ENCODE measurements around the gene TGFBR2. TPM values are rescaled to one million over a fixed set of nuclear protein-coding genes. Genes with fewer than 3 reads are reported as not detected.
A peak's percentile ranks its signal among the peaks of the same experiment; 100 is the strongest.

TGFBR2 gene
- total RNA-seq, 1 donor from 2014 or later = 15.6 TPM

GRCh38 chr3:30663533-30664241 is 57.3 kb downstream of the TGFBR2 start:
- no peak overlapping the region for H3K27ac Mint-ChIP-seq
- H3K36me3 Mint-ChIP-seq = no peaks in the 10 kb centered on the region
- peaks cover 41% of the 10 kb centered on the region for H3K4me1 Mint-ChIP-seq
- DNase-seq (ENCODE audit: low spot score in 2 of 2, unreplicated experiment in 2 of 2) = no peak
- no peak overlapping the region for H3K4me3 Mint-ChIP-seq
- no peaks in the 10 kb centered on the region for H3K9me3 Mint-ChIP-seq
- TF ChIP-seq, protein P1, sequence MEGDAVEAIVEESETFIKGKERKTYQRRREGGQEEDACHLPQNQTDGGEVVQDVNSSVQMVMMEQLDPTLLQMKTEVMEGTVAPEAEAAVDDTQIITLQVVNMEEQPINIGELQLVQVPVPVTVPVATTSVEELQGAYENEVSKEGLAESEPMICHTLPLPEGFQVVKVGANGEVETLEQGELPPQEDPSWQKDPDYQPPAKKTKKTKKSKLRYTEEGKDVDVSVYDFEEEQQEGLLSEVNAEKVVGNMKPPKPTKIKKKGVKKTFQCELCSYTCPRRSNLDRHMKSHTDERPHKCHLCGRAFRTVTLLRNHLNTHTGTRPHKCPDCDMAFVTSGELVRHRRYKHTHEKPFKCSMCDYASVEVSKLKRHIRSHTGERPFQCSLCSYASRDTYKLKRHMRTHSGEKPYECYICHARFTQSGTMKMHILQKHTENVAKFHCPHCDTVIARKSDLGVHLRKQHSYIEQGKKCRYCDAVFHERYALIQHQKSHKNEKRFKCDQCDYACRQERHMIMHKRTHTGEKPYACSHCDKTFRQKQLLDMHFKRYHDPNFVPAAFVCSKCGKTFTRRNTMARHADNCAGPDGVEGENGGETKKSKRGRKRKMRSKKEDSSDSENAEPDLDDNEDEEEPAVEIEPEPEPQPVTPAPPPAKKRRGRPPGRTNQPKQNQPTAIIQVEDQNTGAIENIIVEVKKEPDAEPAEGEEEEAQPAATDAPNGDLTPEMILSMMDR (IDR thresholded peaks at IDR 0.05; ENCODE audit: unreplicated experiment) = no peak
- H3K27me3 Mint-ChIP-seq (ENCODE audit: low read depth) = no peaks in the 10 kb centered on the region

DNA sequence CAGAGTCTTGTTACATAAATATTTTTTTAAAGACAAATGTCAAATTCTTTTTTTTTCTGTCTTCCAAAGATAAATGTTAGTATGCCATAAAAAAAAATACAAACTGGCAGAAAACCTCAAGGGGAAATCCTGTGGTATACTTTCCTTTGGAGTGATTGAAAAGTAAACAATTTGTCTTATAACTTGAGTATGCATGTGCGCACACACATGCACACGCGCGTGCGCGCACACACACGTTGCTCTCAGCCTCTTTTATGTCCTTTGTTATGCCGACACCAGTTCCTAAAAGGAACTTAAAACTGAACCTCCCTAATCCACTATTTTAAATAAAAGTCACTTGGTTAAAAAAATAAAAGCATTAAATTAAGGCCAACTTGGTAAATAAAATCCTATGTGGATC is 58.1 kb downstream of the TGFBR2 start:
- H3K4me1 Mint-ChIP-seq = peaks cover 34% of the 10 kb centered on the region
- no peak for DNase-seq (ENCODE audit: low spot score in 2 of 2, unreplicated experiment in 2 of 2)
- H3K27me3 Mint-ChIP-seq (ENCODE audit: low read depth) = no peaks in the 10 kb centered on the region
- H3K4me3 Mint-ChIP-seq = no peak overlapping the region
- peak overlapping the region; percentile 22 for H3K27ac Mint-ChIP-seq
- TF ChIP-seq, protein P1 (IDR thresholded peaks at IDR 0.05; ENCODE audit: unreplicated experiment) = no peak
- H3K9me3 Mint-ChIP-seq = no peaks in the 10 kb centered on the region
- no peaks in the 10 kb centered on the region for H3K36me3 Mint-ChIP-seq

DNA sequence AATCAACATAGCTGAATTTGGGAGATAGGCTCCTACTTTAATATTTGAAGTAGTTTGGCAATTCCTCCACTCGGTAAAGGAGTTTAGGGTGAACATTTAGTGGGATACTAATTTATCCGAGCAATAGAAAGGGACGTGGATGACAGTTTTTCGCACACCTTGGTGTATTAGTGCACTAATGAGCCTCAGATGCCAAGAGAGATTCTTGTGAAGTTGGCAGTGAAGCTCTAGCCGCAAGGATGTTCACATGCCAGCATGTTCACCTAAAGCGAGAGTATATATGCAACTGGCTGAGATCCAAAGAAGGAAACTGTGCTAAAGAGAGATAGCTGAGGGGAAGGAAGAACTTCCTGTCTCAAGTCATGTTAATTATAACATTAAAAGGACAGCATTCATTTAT is 58.5 kb downstream of the TGFBR2 start:
- H3K27me3 Mint-ChIP-seq (ENCODE audit: low read depth) = no peaks in the 10 kb centered on the region
- H3K9me3 Mint-ChIP-seq = no peaks in the 10 kb centered on the region
- peaks cover 34% of the 10 kb centered on the region for H3K4me1 Mint-ChIP-seq
- H3K27ac Mint-ChIP-seq = peak overlapping the region; percentile 22
- TF ChIP-seq, protein P1 (IDR thresholded peaks at IDR 0.05; ENCODE audit: unreplicated experiment) = no peak
- peaks cover 2% of the 10 kb centered on the region for H3K36me3 Mint-ChIP-seq
- DNase-seq (ENCODE audit: low spot score in 2 of 2, unreplicated experiment in 2 of 2) = no peak
- H3K4me3 Mint-ChIP-seq = no peak overlapping the region

DNA sequence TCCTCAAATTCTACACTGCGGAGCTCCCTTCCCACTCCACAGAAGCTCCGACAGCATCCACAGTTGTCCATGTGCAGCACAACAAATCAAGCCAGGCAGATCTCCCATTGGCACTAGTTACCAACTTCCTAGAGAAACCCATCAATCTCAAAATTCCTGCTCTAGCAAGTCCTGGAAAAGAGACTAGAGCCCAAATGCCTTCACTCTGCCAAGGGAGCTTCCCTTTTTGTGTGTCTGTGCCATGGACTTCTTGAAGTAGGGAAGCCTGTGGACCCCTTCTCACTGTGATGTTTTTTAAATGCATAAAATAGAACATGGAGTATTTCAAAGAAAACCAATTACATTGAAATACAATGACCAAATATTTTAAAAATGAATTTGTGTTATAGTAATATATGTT is 59.1 kb downstream of the TGFBR2 start:
- Mint-ChIP-seq H3K4me3 (no peak overlapping the region), H3K27ac (no peak overlapping the region), H3K9me3 (no peaks in the 10 kb centered on the region), H3K36me3 (peaks cover 5% of the 10 kb centered on the region), H3K27me3 (ENCODE audit: low read depth) (no peaks in the 10 kb centered on the region), H3K4me1 (peaks cover 34% of the 10 kb centered on the region)
- TF ChIP-seq, protein P1 (IDR thresholded peaks at IDR 0.05; ENCODE audit: unreplicated experiment) = no peak
- DNase-seq (ENCODE audit: low spot score in 2 of 2, unreplicated experiment in 2 of 2) = no peak

GRCh38 chr3:30666572-30667279 is 60.3 kb downstream of the TGFBR2 start:
- H3K36me3 Mint-ChIP-seq = peaks cover 14% of the 10 kb centered on the region
- no peak for DNase-seq (ENCODE audit: low spot score in 2 of 2, unreplicated experiment in 2 of 2)
- no peak overlapping the region for H3K27ac Mint-ChIP-seq
- peaks cover 34% of the 10 kb centered on the region for H3K4me1 Mint-ChIP-seq
- H3K27me3 Mint-ChIP-seq (ENCODE audit: low read depth) = no peaks in the 10 kb centered on the region
- no peak overlapping the region for H3K4me3 Mint-ChIP-seq
- H3K9me3 Mint-ChIP-seq = no peaks in the 10 kb centered on the region
- TF ChIP-seq, protein P1 (IDR thresholded peaks at IDR 0.05; ENCODE audit: unreplicated experiment) = no peak

All from mesothelial cell of epicardium (in vitro differentiated cells).